SJSA1 (cell line): ENCODE measurements around the gene AMBRA1. TPM values are rescaled to one million over a fixed set of nuclear protein-coding genes. Genes with fewer than 3 reads are reported as not detected.
A peak's percentile ranks its signal among the peaks of the same experiment; 100 is the strongest.

ENCODE experiments used
- DNase-seq, 2 experiments: peaks; one replicate each; pipeline ENCODE4 v3.0.0-alpha.2; 2015 to 2020; ENCODE audit warnings: low spot score in 2 of 2, low read depth in 1 of 2
- H3K27ac ChIP-seq: fragments of 250-450 bp; sonication (Bioruptor Pico); 2 replicates; pipeline ENCODE4 v1.5.1; 2020; ENCODE audit warnings: mild to moderate bottlenecking, moderate library complexity
- H3K27me3 ChIP-seq: fragments of 250-450 bp; sonication (Bioruptor Pico); replicated peaks from 2 replicates; pipeline ENCODE4 v1.5.1; 2020; ENCODE audit warnings: mild to moderate bottlenecking, moderate library complexity
- H3K36me3 ChIP-seq: fragments of 250-450 bp; sonication (Bioruptor Pico); 2 replicates; pipeline ENCODE4 v1.5.1; 2020; ENCODE audit warnings: mild to moderate bottlenecking
- H3K4me1 ChIP-seq: fragments of 250-450 bp; sonication (Bioruptor Pico); replicated peaks from 2 replicates; pipeline ENCODE4 v1.6.1; 2021; ENCODE audit warnings: mild to moderate bottlenecking
- H3K4me3 ChIP-seq: fragments of 250-450 bp; sonication (Bioruptor Pico); 2 replicates; pipeline ENCODE4 v1.5.1; 2020; ENCODE audit warnings: mild to moderate bottlenecking
- H3K9me3 ChIP-seq: fragments of 250-450 bp; sonication (Bioruptor Pico); replicated peaks from 2 replicates; pipeline ENCODE4 v1.5.1; 2020; ENCODE audit warnings: mild to moderate bottlenecking
- total RNA-seq: library from RNA; depleted of rRNA; stranded (reverse); fragments of >200 nt; shearing (Covaris generic); gene quantifications from 2 replicates; pipeline ENCODE4 v1.2.3, GENCODE V29; 2014

The AMBRA1 gene
- total RNA-seq, 1 experiment from 2014 or later = 16.4 TPM

GRCh38 chr11:46366661-46367161 is 227.1 kb downstream of the AMBRA1 start:
- H3K4me3 ChIP-seq = no peak overlapping the region
- H3K36me3 ChIP-seq = peaks cover 35% of the 10 kb centered on the region
- no peak for DNase-seq
- H3K27me3 ChIP-seq = no peaks in the 10 kb centered on the region
- no peaks in the 10 kb centered on the region for H3K9me3 ChIP-seq
- H3K4me1 ChIP-seq = peaks cover 31% of the 10 kb centered on the region
- H3K27ac ChIP-seq = no peak overlapping the region

- H3K27ac ChIP-seq = no peak overlapping the region
- no peaks in the 10 kb centered on the region for H3K9me3 ChIP-seq
- H3K27me3 ChIP-seq = no peaks in the 10 kb centered on the region
- H3K4me1 ChIP-seq = peaks cover 31% of the 10 kb centered on the region
- H3K36me3 ChIP-seq = peaks cover 33% of the 10 kb centered on the region
- no peak for DNase-seq
- no peak overlapping the region for H3K4me3 ChIP-seq
Observed at GRCh38 chr11:46366260-46366659, 227.6 kb downstream of the AMBRA1 start.

GRCh38 chr11:46364791-46365190 is 229.0 kb downstream of the AMBRA1 start:
- Histone ChIP-seq H3K36me3 (peaks cover 22% of the 10 kb centered on the region), H3K9me3 (no peaks in the 10 kb centered on the region), H3K27me3 (no peaks in the 10 kb centered on the region), H3K4me1 (peaks cover 30% of the 10 kb centered on the region), H3K27ac (no peak overlapping the region), H3K4me3 (no peak overlapping the region)
- DNase-seq = no peak

GRCh38 chr11:46364056-46364455 is 229.8 kb downstream of the AMBRA1 start:
- H3K27me3 ChIP-seq = no peaks in the 10 kb centered on the region
- no peak for DNase-seq
- no peaks in the 10 kb centered on the region for H3K9me3 ChIP-seq
- no peak overlapping the region for H3K4me3 ChIP-seq
- H3K4me1 ChIP-seq = peaks cover 22% of the 10 kb centered on the region
- peaks cover 19% of the 10 kb centered on the region for H3K36me3 ChIP-seq
- H3K27ac ChIP-seq = peak overlapping the region; percentile 86

- H3K4me3 ChIP-seq = no peak overlapping the region
- DNase-seq = peak; percentile 63 to 86
Observed at GRCh38 chr11:46363455-46364005, 230.3 kb downstream of the AMBRA1 start.

GRCh38 chr11:46363031-46363407 is 230.8 kb downstream of the AMBRA1 start:
- H3K4me1 ChIP-seq = peaks cover 20% of the 10 kb centered on the region
- peak overlapping the region; percentile 86 for H3K27ac ChIP-seq
- no peaks in the 10 kb centered on the region for H3K9me3 ChIP-seq
- H3K36me3 ChIP-seq = peaks cover 18% of the 10 kb centered on the region
- no peak overlapping the region for H3K4me3 ChIP-seq
- DNase-seq = peak; percentile 40 to 68
- H3K27me3 ChIP-seq = no peaks in the 10 kb centered on the region

More at GRCh38 chr11:46363455-46364005, 230.3 kb downstream of the AMBRA1 start:
- Histone ChIP-seq H3K36me3 (peaks cover 19% of the 10 kb centered on the region), H3K4me1 (peaks cover 20% of the 10 kb centered on the region), H3K9me3 (no peaks in the 10 kb centered on the region), H3K27ac (peak overlapping the region; percentile 86), H3K27me3 (no peaks in the 10 kb centered on the region)

- no peaks in the 10 kb centered on the region for H3K9me3 ChIP-seq
- H3K4me3 ChIP-seq = no peak overlapping the region
- peaks cover 13% of the 10 kb centered on the region; the same call in 1 of the 2 replicates for H3K36me3 ChIP-seq
- H3K27me3 ChIP-seq = no peaks in the 10 kb centered on the region
- no peak for DNase-seq
- peak overlapping the region; percentile 86 for H3K27ac ChIP-seq
- H3K4me1 ChIP-seq = peaks cover 20% of the 10 kb centered on the region
Observed at GRCh38 chr11:46362156-46363030, 231.4 kb downstream of the AMBRA1 start.

GRCh38 chr11:46361283-46362155 is 232.3 kb downstream of the AMBRA1 start:
- H3K27me3 ChIP-seq = no peaks in the 10 kb centered on the region
- H3K27ac ChIP-seq = no peak overlapping the region
- H3K9me3 ChIP-seq = no peaks in the 10 kb centered on the region
- H3K4me1 ChIP-seq = peaks cover 20% of the 10 kb centered on the region
- DNase-seq = no peak
- no peak overlapping the region for H3K4me3 ChIP-seq
- peaks cover 6% of the 10 kb centered on the region; the same call in 1 of the 2 replicates for H3K36me3 ChIP-seq

- no peaks in the 10 kb centered on the region for H3K9me3 ChIP-seq
- H3K4me3 ChIP-seq = no peak overlapping the region
- H3K27ac ChIP-seq = no peak overlapping the region
- peaks cover 6% of the 10 kb centered on the region; the same call in 1 of the 2 replicates for H3K36me3 ChIP-seq
- no peak for DNase-seq
- peaks cover 20% of the 10 kb centered on the region for H3K4me1 ChIP-seq
- H3K27me3 ChIP-seq = no peaks in the 10 kb centered on the region
Observed at GRCh38 chr11:46360878-46361277, 232.9 kb downstream of the AMBRA1 start.

- no peak for DNase-seq
- Histone ChIP-seq H3K27ac (no peak overlapping the region), H3K4me3 (no peak overlapping the region), H3K36me3 (peaks cover 6% of the 10 kb centered on the region; the same call in 1 of the 2 replicates), H3K9me3 (no peaks in the 10 kb centered on the region), H3K4me1 (peaks cover 20% of the 10 kb centered on the region), H3K27me3 (no peaks in the 10 kb centered on the region)
Observed at GRCh38 chr11:46359953-46360352, 233.9 kb downstream of the AMBRA1 start.

- Histone ChIP-seq H3K4me1 (peaks cover 2% of the 10 kb centered on the region), H3K27ac (no peak overlapping the region), H3K9me3 (no peaks in the 10 kb centered on the region), H3K27me3 (no peaks in the 10 kb centered on the region), H3K36me3 (peaks cover 15% of the 10 kb centered on the region), H3K4me3 (no peak overlapping the region)
- DNase-seq = no peak
Observed at GRCh38 chr11:46357483-46357936, 236.3 kb downstream of the AMBRA1 start.

- peaks cover 16% of the 10 kb centered on the region for H3K36me3 ChIP-seq
- no peaks in the 10 kb centered on the region for H3K27me3 ChIP-seq
- DNase-seq = no peak
- H3K4me3 ChIP-seq = no peak overlapping the region
- no peaks in the 10 kb centered on the region for H3K9me3 ChIP-seq
- no peaks in the 10 kb centered on the region for H3K4me1 ChIP-seq
- no peak overlapping the region for H3K27ac ChIP-seq
Observed at GRCh38 chr11:46356924-46357482, 236.8 kb downstream of the AMBRA1 start.

- H3K36me3 ChIP-seq = peaks cover 23% of the 10 kb centered on the region
- peaks cover 4% of the 10 kb centered on the region for H3K4me1 ChIP-seq
- no peak overlapping the region for H3K27ac ChIP-seq
- H3K4me3 ChIP-seq = no peak overlapping the region
- no peaks in the 10 kb centered on the region for H3K27me3 ChIP-seq
- H3K9me3 ChIP-seq = no peaks in the 10 kb centered on the region
- DNase-seq = no peak
Observed at GRCh38 chr11:46353698-46354097, 240.1 kb downstream of the AMBRA1 start.
